RWPE1 (cell line): ENCODE results near the gene ST8SIA2.

Experiments
- CTCF ChIA-PET: fragments of 350-600 bp; sonication (Branson Sonifier 250); formaldehyde crosslinking; extraction: SDS; loops from one replicate; lab custom pipeline; 2021; lab: Yijun Ruan, JAX
- POLR2A ChIA-PET: fragments of 400-600 bp; formaldehyde crosslinking; extraction: SDS; loops from one replicate; lab custom pipeline; 2020; ENCODE audit warnings: antibody characterized with exemption; ENCODE audit not compliant: low non-redundant PET; lab: Yijun Ruan, JAX
- DNase-seq: peaks from one replicate; pipeline ENCODE4 v3.0.0; 2012; ENCODE audit warnings: low spot score
- H3K27ac ChIP-seq: fragments of 450-650 bp; 2 replicates; pipeline ENCODE4 v1.5.1; 2017
- CTCF ChIP-seq: fragments of 450-650 bp; conservative IDR thresholded peaks from 2 replicates; pipeline ENCODE4 v1.5.1; 2017; ENCODE audit warnings: low read depth, mild to moderate bottlenecking

Gene ST8SIA2

GRCh38 chr15:92365084-92365483, 28.6 kb upstream of the ST8SIA2 start:
- ChIA-PET POLR2A (no interaction called here), CTCF (no interaction called here)
- TF ChIP-seq CTCF: no peak

GRCh38 chr15:92365906-92366305, 27.8 kb upstream of the ST8SIA2 start:
- TF ChIP-seq CTCF: no peak
- CTCF ChIA-PET: no interaction called here
- POLR2A ChIA-PET: no interaction called here
- no peak for DNase-seq
- H3K27ac ChIP-seq: no peak overlapping the region

More at GRCh38 chr15:92365084-92365483, 28.6 kb upstream of the ST8SIA2 start:
- H3K27ac ChIP-seq: no peak overlapping the region
- no peak for DNase-seq

GRCh38 chr15:92366381-92366780, 27.3 kb upstream of the ST8SIA2 start:
- no peak for DNase-seq
- ChIA-PET CTCF (no interaction called here), POLR2A (no interaction called here)
- H3K27ac ChIP-seq: no peak overlapping the region
- TF ChIP-seq CTCF: no peak

GRCh38 chr15:92375057-92375456, 18.6 kb upstream of the ST8SIA2 start:
- H3K27ac ChIP-seq: no peak overlapping the region
- CTCF ChIA-PET: no interaction called here

GRCh38 chr15:92376109-92376508, 17.6 kb upstream of the ST8SIA2 start:
- CTCF ChIA-PET: no interaction called here

More at GRCh38 chr15:92375057-92375456, 18.6 kb upstream of the ST8SIA2 start:
- DNase-seq: no peak
- POLR2A ChIA-PET: no interaction called here
- TF ChIP-seq CTCF: no peak

GRCh38 chr15:92377083-92377789, 16.4 kb upstream of the ST8SIA2 start:
- CTCF ChIA-PET: interaction anchor here (0.7 kb wide), 2 partner anchors 20 to 82 kb away, joined by 4 to 5 read pairs; no protein-coding TSS in a partner anchor
- POLR2A ChIA-PET: no interaction called here
- no peak overlapping the region for H3K27ac ChIP-seq
- TF ChIP-seq CTCF: no peak
- DNase-seq: no peak

More at GRCh38 chr15:92376109-92376508, 17.6 kb upstream of the ST8SIA2 start:
- POLR2A ChIA-PET: interaction anchor here (0.6 kb wide), 1 partner anchor 16 kb away, joined by 5 read pairs; no protein-coding TSS in a partner anchor
- no peak for TF ChIP-seq CTCF
- H3K27ac ChIP-seq: no peak overlapping the region
- no peak for DNase-seq
